DMS 273 treated with DMSO at 0.1 percent for 48 hours (cell line): Measurements from ENCODE around the gene PCYT2.
"Not testable (repeated sequence)": the region's sequence is repeated elsewhere in the genome, so short reads cannot be mapped to it uniquely, and the experiment has no call there.

Experiments used
- DNase-seq: peaks from one replicate; lab custom pipeline; 2025; lab: John Stamatoyannopoulos, UW

Gene PCYT2

GRCh38 chr17:81927152-81927652, 16.0 kb upstream of the PCYT2 start:
- no peak for DNase-seq

GRCh38 chr17:81926451-81927151, 15.4 kb upstream of the PCYT2 start:
- no peak for DNase-seq

- no peak for DNase-seq
Measured at GRCh38 chr17:81925860-81926450, 14.8 kb upstream of the PCYT2 start.

GRCh38 chr17:81924557-81925532, 13.6 kb upstream of the PCYT2 start:
- no peak for DNase-seq

GRCh38 chr17:81923302-81924260, 12.4 kb upstream of the PCYT2 start:
- DNase-seq, result no peak

- DNase-seq, result no peak
Measured at GRCh38 chr17:81922566-81923301, 11.5 kb upstream of the PCYT2 start.

- no peak for DNase-seq
Measured at GRCh38 chr17:81921996-81922565, 10.9 kb upstream of the PCYT2 start.

DNA sequence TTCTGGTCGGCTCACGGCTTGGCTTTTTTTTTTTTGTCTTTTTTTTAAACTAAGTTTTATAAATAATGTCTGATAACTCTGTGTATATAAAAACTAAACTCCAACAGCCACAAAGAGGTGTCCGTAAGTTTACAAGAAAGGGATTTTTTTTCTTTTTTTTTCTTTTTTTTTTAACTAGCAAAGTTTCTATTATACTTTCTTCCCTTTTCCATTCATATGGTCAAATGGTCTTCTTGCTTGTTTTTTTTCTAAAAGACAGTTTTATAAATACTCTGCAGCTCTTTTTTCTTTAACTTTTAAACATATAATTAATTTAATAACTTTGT, 10.3 kb upstream of the PCYT2 start:
- no peak for DNase-seq

- no peak for DNase-seq
Measured at GRCh38 chr17:81920612-81921536, 9.7 kb upstream of the PCYT2 start.

GRCh38 chr17:81918832-81919545, 7.8 kb upstream of the PCYT2 start:
- DNase-seq, result no peak

DNA sequence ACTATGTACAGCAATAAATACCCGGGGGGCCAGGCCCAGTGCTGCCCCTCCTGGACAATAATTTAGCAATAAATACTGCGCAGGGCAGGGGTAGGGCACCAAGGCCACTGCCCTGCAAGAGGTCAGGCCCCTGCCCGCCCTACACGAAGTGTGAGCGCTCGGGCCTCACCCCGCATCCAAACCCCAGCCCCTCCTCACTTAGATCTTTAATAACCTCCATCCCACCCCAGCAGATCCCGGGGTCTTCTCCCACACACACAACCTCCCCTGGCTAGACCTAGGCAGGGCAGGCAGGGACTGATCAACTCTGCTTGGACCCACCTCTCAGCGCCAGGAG, 7.1 kb upstream of the PCYT2 start:
- DNase-seq, result not testable (repeated sequence)

DNA sequence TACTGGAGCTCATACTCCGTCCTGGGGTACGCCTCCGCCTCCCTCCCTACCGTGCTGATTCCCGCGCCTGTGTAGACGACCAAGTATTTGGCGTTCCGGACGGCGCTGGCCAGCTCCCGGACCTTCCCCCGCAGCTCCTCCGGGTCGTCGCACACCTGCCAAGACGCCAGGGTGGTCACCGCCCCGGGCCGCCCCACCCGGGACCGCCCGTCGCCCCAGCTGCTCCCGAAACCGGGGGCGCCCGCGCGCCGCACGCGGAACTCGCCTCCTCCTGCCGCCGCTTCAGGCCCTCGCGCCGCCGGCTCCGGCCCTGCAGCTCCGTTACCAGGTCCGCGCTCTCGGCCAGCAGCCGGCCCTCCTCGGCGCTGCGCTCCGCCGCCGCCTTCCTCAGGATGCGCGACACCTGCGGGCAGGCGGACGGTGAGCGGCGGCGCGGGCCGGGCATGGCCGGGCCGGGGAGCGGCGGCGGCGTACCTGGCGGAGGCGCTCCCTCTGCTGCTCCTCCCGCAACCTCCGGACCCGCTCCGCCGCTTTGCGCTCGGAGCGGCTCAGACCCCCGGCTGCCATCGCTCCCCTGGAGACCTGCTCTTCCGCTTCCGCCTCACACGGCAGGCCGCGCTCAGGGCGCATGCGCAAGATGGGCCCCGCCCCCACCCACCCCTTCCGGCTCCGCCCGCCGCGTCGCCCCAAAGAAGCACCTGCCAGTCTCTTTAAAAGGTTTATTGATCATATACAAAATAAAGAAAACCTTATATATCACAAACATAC, 6.5 kb upstream of the PCYT2 start, which contains the start of gene SIRT7:
TSS of gene SIRT7 (minus strand) at position 612 of the 768 bp plus-strand sequence. CDS start at position 567, 45 bp downstream.
- DNase-seq, result peak; percentile 29

- no peak for DNase-seq
Measured at GRCh38 chr17:81916234-81917001, 5.2 kb upstream of the PCYT2 start.

GRCh38 chr17:81915331-81915730, 4.1 kb upstream of the PCYT2 start:
- no peak for DNase-seq

- DNase-seq, result no peak
Measured at GRCh38 chr17:81914103-81914850, 3.1 kb upstream of the PCYT2 start.

- DNase-seq, result no peak
Measured at GRCh38 chr17:81913394-81914102, 2.3 kb upstream of the PCYT2 start.
